Measurements from ENCODE around the gene ROBO1. TPM values are rescaled to one million over a fixed set of nuclear protein-coding genes. Genes with fewer than 3 reads are reported as not detected.

The ROBO1 gene
- total and polyA plus RNA-seq, 2 donors (not counting 1 experiment from before 2014, with no cell fraction given): 0.27 to 3.2 TPM

DNA sequence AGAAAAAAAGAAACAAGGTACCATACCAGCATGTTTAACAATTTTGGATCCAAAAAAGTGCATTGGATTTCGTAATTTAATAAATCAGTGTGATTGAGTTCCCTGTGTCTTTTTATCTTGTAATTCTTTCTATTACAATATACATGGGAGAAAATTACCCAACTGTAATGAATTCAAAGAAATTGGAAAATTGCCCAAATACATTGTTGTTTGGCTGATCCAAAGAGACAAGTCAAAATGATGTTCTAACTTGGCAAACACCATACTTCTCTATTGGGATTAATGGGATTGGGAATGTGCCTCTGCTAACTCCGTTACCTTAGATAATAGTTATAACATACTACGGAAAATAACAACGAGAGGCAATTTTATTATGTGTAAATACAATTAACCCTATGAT is 1097.1 kb downstream of the ROBO1 start:
- no peak overlapping the region for H3K27ac Mint-ChIP-seq
- H3K27me3 Mint-ChIP-seq: no peaks in the 10 kb centered on the region
- POLR2A ChIA-PET: no interaction called here

GRCh38 chr3:78670094-78670493 is 1097.7 kb downstream of the ROBO1 start:
- no peak overlapping the region for H3K4me3 ChIP-seq (ENCODE audit: control extremely low read depth in 1 of 5, extremely low read depth in 1 of 5, insufficient read depth in 1 of 5, low read depth in 2 of 5, low read length in 4 of 5)
- no peak overlapping the region for H2AFZ ChIP-seq (ENCODE audit: insufficient read depth, low read depth, low read length, poor library complexity, severe bottlenecking)
- intact Hi-C loops (cut with micrococcal nuclease): no loop called here
- TF ChIP-seq EZH2 (IDR thresholded peaks at IDR 0.05; ENCODE audit: borderline replicate concordance, insufficient read depth, low read depth, low read length, poor library complexity, severe bottlenecking) (no peak), CTCF (IDR thresholded peaks at IDR 0.05) (no peak)
- no peaks in the 10 kb centered on the region for H3K4me1 Mint-ChIP-seq
- no peaks in the 10 kb centered on the region for H4K20me1 ChIP-seq (ENCODE audit: control insufficient read depth, insufficient read depth, low read length, poor library complexity, severe bottlenecking)
- H3K27me3 ChIP-seq (replicated peaks in 1 of 4; ENCODE audit: control extremely low read depth in 1 of 4, control insufficient read depth in 3 of 4, insufficient read depth in 4 of 4, low read length in 3 of 4): no peaks in the 10 kb centered on the region
- H3K9me3 Mint-ChIP-seq (ENCODE audit: insufficient read depth): no peaks in the 10 kb centered on the region
- H3K79me2 ChIP-seq (ENCODE audit: control insufficient read depth, insufficient read depth, low read length): no peaks in the 10 kb centered on the region
- H3K4me1 ChIP-seq (ENCODE audit: control insufficient read depth in 2 of 2, insufficient read depth in 2 of 2, low read length in 2 of 2): no peaks in the 10 kb centered on the region
- ChIA-PET POLR2A (no interaction called here), CTCF (no interaction called here)
- no peak overlapping the region for H3K4me3 Mint-ChIP-seq
- H3K36me3 ChIP-seq (replicated peaks in 1 of 2; ENCODE audit: control extremely low read depth in 1 of 2, control insufficient read depth in 1 of 2, extremely low read depth in 1 of 2, insufficient read depth in 2 of 2, low read length in 1 of 2): no peaks in the 10 kb centered on the region
- 91% methylated on average over 5 of the region's 7 CpGs for WGBS (ENCODE audit: insufficient coverage)
- H3K9me3 ChIP-seq (ENCODE audit: control extremely low read depth in 1 of 3, control insufficient read depth in 2 of 3, insufficient read depth in 1 of 3, low read length in 2 of 3): no peaks in the 10 kb centered on the region
- no peak for ATAC-seq (ENCODE audit: low read depth)
- no peak overlapping the region for H3K4me2 ChIP-seq (replicated peaks; ENCODE audit: low read depth, low read length, poor library complexity, severe bottlenecking)
- H3K9ac ChIP-seq (ENCODE audit: low read length): no peak overlapping the region
- no peaks in the 10 kb centered on the region for H3K27me3 Mint-ChIP-seq
- no peak for DNase-seq
- no peak overlapping the region for H3K27ac Mint-ChIP-seq
- H3K27ac ChIP-seq (ENCODE audit: low read length in 2 of 2): no peak overlapping the region

More for the DNA sequence above, 1097.1 kb downstream of the ROBO1 start:
- H3K4me2 ChIP-seq (replicated peaks; ENCODE audit: low read depth, low read length, poor library complexity, severe bottlenecking): no peak overlapping the region
- no peaks in the 10 kb centered on the region for H3K36me3 ChIP-seq (replicated peaks in 1 of 2; ENCODE audit: control extremely low read depth in 1 of 2, control insufficient read depth in 1 of 2, extremely low read depth in 1 of 2, insufficient read depth in 2 of 2, low read length in 1 of 2)
- H3K27ac ChIP-seq (ENCODE audit: low read length in 2 of 2): no peak overlapping the region
- H3K4me1 ChIP-seq (ENCODE audit: control insufficient read depth in 2 of 2, insufficient read depth in 2 of 2, low read length in 2 of 2): no peaks in the 10 kb centered on the region
- no CpG with 5 or more reads among the region's 4 CpGs for WGBS (ENCODE audit: insufficient coverage)
- intact Hi-C loops (cut with micrococcal nuclease): no loop called here
- no peaks in the 10 kb centered on the region for H4K20me1 ChIP-seq (ENCODE audit: control insufficient read depth, insufficient read depth, low read length, poor library complexity, severe bottlenecking)
- H3K9ac ChIP-seq (ENCODE audit: low read length): no peak overlapping the region
- H3K9me3 ChIP-seq (ENCODE audit: control extremely low read depth in 1 of 3, control insufficient read depth in 2 of 3, insufficient read depth in 1 of 3, low read length in 2 of 3): no peaks in the 10 kb centered on the region
- CTCF ChIA-PET: no interaction called here
- Mint-ChIP-seq H3K4me3 (no peak overlapping the region), H3K9me3 (ENCODE audit: insufficient read depth) (no peaks in the 10 kb centered on the region), H3K4me1 (no peaks in the 10 kb centered on the region)
- H3K4me3 ChIP-seq (ENCODE audit: control extremely low read depth in 1 of 5, extremely low read depth in 1 of 5, insufficient read depth in 1 of 5, low read depth in 2 of 5, low read length in 4 of 5): no peak overlapping the region
- no peak overlapping the region for H2AFZ ChIP-seq (ENCODE audit: insufficient read depth, low read depth, low read length, poor library complexity, severe bottlenecking)
- no peak for ATAC-seq (ENCODE audit: low read depth)
- no peak for TF ChIP-seq CTCF (IDR thresholded peaks at IDR 0.05)
- no peak for TF ChIP-seq EZH2 (IDR thresholded peaks at IDR 0.05; ENCODE audit: borderline replicate concordance, insufficient read depth, low read depth, low read length, poor library complexity, severe bottlenecking)
- no peaks in the 10 kb centered on the region for H3K27me3 ChIP-seq (replicated peaks in 1 of 4; ENCODE audit: control extremely low read depth in 1 of 4, control insufficient read depth in 3 of 4, insufficient read depth in 4 of 4, low read length in 3 of 4)
- no peaks in the 10 kb centered on the region for H3K79me2 ChIP-seq (ENCODE audit: control insufficient read depth, insufficient read depth, low read length)
- no peak for DNase-seq

Data from B cell (primary cell).